Liver (tissue), 2 donors: ENCODE measurements around the gene DPP7.

Experiments used
- TF ChIP-seq, protein P1 (sequence below): IDR thresholded peaks from 2 replicates; pipeline ENCODE4 v1.6.1; 2016; ENCODE audit warnings: antibody characterized with exemption, mild to moderate bottlenecking
- TF ChIP-seq, protein P2 (sequence below): fragments of 150-350 bp; IDR thresholded peaks from 2 replicates; pipeline ENCODE4 v1.5.1; 2017; ENCODE audit warnings: improper control_type of control experiment, low read depth, low read length; ENCODE audit not compliant: missing input control
- donor health status: healthy.

GRCh38 chr9:137116728-137117127 is 2.2 kb upstream of the DPP7 start:
- TF ChIP-seq, protein P1, sequence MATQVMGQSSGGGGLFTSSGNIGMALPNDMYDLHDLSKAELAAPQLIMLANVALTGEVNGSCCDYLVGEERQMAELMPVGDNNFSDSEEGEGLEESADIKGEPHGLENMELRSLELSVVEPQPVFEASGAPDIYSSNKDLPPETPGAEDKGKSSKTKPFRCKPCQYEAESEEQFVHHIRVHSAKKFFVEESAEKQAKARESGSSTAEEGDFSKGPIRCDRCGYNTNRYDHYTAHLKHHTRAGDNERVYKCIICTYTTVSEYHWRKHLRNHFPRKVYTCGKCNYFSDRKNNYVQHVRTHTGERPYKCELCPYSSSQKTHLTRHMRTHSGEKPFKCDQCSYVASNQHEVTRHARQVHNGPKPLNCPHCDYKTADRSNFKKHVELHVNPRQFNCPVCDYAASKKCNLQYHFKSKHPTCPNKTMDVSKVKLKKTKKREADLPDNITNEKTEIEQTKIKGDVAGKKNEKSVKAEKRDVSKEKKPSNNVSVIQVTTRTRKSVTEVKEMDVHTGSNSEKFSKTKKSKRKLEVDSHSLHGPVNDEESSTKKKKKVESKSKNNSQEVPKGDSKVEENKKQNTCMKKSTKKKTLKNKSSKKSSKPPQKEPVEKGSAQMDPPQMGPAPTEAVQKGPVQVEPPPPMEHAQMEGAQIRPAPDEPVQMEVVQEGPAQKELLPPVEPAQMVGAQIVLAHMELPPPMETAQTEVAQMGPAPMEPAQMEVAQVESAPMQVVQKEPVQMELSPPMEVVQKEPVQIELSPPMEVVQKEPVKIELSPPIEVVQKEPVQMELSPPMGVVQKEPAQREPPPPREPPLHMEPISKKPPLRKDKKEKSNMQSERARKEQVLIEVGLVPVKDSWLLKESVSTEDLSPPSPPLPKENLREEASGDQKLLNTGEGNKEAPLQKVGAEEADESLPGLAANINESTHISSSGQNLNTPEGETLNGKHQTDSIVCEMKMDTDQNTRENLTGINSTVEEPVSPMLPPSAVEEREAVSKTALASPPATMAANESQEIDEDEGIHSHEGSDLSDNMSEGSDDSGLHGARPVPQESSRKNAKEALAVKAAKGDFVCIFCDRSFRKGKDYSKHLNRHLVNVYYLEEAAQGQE: no peak
- TF ChIP-seq, protein P2, sequence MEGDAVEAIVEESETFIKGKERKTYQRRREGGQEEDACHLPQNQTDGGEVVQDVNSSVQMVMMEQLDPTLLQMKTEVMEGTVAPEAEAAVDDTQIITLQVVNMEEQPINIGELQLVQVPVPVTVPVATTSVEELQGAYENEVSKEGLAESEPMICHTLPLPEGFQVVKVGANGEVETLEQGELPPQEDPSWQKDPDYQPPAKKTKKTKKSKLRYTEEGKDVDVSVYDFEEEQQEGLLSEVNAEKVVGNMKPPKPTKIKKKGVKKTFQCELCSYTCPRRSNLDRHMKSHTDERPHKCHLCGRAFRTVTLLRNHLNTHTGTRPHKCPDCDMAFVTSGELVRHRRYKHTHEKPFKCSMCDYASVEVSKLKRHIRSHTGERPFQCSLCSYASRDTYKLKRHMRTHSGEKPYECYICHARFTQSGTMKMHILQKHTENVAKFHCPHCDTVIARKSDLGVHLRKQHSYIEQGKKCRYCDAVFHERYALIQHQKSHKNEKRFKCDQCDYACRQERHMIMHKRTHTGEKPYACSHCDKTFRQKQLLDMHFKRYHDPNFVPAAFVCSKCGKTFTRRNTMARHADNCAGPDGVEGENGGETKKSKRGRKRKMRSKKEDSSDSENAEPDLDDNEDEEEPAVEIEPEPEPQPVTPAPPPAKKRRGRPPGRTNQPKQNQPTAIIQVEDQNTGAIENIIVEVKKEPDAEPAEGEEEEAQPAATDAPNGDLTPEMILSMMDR: no peak
